ENCODE measurements around the gene RPS15.
"Not testable (repeated sequence)": the region's sequence is repeated elsewhere in the genome, so short reads cannot be mapped to it uniquely, and the experiment has no call there.

The RPS15 gene

GRCh38 chr19:1412995-1413800 lies 25.0 kb upstream of the RPS15 start:
- no peak for TF ChIP-seq CTCF (IDR thresholded peaks at IDR 0.05; ENCODE audit: low read depth, low read length, missing control alignments)
- H3K4me3 ChIP-seq (replicated peaks; ENCODE audit: low read depth, low read length) = no peak overlapping the region
- DNase-seq (ENCODE audit: extremely low read depth, low read depth) = no peak

GRCh38 chr19:1416014-1416841 lies 22.0 kb upstream of the RPS15 start:
- H3K4me3 ChIP-seq (replicated peaks; ENCODE audit: low read depth, low read length) = peak overlapping the region; percentile 17; the same call in 1 of the 2 replicates
- TF ChIP-seq CTCF (IDR thresholded peaks at IDR 0.05; ENCODE audit: low read depth, low read length, missing control alignments) = no peak
- no peak for DNase-seq (ENCODE audit: extremely low read depth, low read depth)

GRCh38 chr19:1417145-1417544 lies 21.1 kb upstream of the RPS15 start:
- no peak for DNase-seq (ENCODE audit: extremely low read depth, low read depth)
- TF ChIP-seq CTCF (IDR thresholded peaks at IDR 0.05; ENCODE audit: low read depth, low read length, missing control alignments) = no peak
- no peak overlapping the region for H3K4me3 ChIP-seq (replicated peaks; ENCODE audit: low read depth, low read length)

GRCh38 chr19:1417681-1418495 lies 20.3 kb upstream of the RPS15 start:
- H3K4me3 ChIP-seq (replicated peaks; ENCODE audit: low read depth, low read length) = no peak overlapping the region
- no peak for DNase-seq (ENCODE audit: extremely low read depth, low read depth)
- TF ChIP-seq CTCF (IDR thresholded peaks at IDR 0.05; ENCODE audit: low read depth, low read length, missing control alignments) = no peak

GRCh38 chr19:1418496-1418775 lies 19.8 kb upstream of the RPS15 start:
- TF ChIP-seq CTCF (IDR thresholded peaks at IDR 0.05; ENCODE audit: low read depth, low read length, missing control alignments) = no peak
- DNase-seq (ENCODE audit: extremely low read depth, low read depth) = no peak
- no peak overlapping the region for H3K4me3 ChIP-seq (replicated peaks; ENCODE audit: low read depth, low read length)

GRCh38 chr19:1418951-1419738 lies 19.1 kb upstream of the RPS15 start:
- no peak for DNase-seq (ENCODE audit: extremely low read depth, low read depth)
- H3K4me3 ChIP-seq (replicated peaks; ENCODE audit: low read depth, low read length) = no peak overlapping the region
- no peak for TF ChIP-seq CTCF (IDR thresholded peaks at IDR 0.05; ENCODE audit: low read depth, low read length, missing control alignments)

- H3K4me3 ChIP-seq (replicated peaks; ENCODE audit: low read depth, low read length); DNase-seq (ENCODE audit: extremely low read depth, low read depth): not testable (repeated sequence)
Observed at GRCh38 chr19:1420085-1420484, 18.1 kb upstream of the RPS15 start.
